Vagina (tissue), 2 donors: ENCODE data around the gene RAB11FIP4. TPM values are rescaled to one million over a fixed set of nuclear protein-coding genes. Genes with fewer than 3 reads are reported as not detected.

Experiments
- DNase-seq, 2 donors: peaks; one replicate each; pipeline ENCODE4 v3.0.0-alpha.2; 2017; ENCODE audit errors: extremely low spot score in 2 of 2
- H3K27ac ChIP-seq: fragments of 200-600 bp; sonication (generic); one replicate; pipeline ENCODE4 v1.5.1; 2019
- H3K27me3 ChIP-seq: fragments of 200-600 bp; sonication (generic); one replicate; pipeline ENCODE4 v1.5.1; 2019
- H3K36me3 ChIP-seq, 2 donors: fragments of 200-600 bp; sonication (generic); one replicate each; pipeline ENCODE4 v1.5.1; 2017 to 2019
- H3K4me1 ChIP-seq: fragments of 200-600 bp; sonication (generic); one replicate; pipeline ENCODE4 v1.5.1; 2019
- H3K4me3 ChIP-seq, 2 donors: fragments of 200-600 bp; sonication (generic); 1 replicate in 1 of 2; 2 replicates in 1 of 2; pipeline ENCODE4 v1.5.1; 2016 to 2019
- H3K9me3 ChIP-seq: fragments of 200-600 bp; sonication (generic); one replicate; pipeline ENCODE4 v1.5.1; 2019
- CTCF ChIP-seq, 3 experiments: fragments of 450-650 bp in 2 of 3; fragments of 200-600 bp in 1 of 3; sonication (generic) in 1 of 3; IDR thresholded peaks; one replicate each; pipeline ENCODE4 v1.5.1; 2017 to 2019; ENCODE audit warnings: antibody characterized with exemption in 3 of 3, mild to moderate bottlenecking in 2 of 3, moderate library complexity in 2 of 3
- POLR2A ChIP-seq, 2 donors: fragments of 450-650 bp; IDR thresholded peaks; one replicate each; pipeline ENCODE4 v1.6.1; 2017; ENCODE audit warnings: antibody characterized with exemption in 2 of 2, mild to moderate bottlenecking in 2 of 2, moderate library complexity in 2 of 2
- POLR2AphosphoS5 ChIP-seq, 2 donors: sonication (generic); formaldehyde crosslinking; IDR thresholded peaks; one replicate each; pipeline ENCODE4 v1.9.0; 2017; ENCODE audit warnings: antibody characterized with exemption in 2 of 2, mild to moderate bottlenecking in 2 of 2, low read depth in 1 of 2; ENCODE audit not compliant: insufficient read depth in 1 of 2
- intact Hi-C: fragments of 100-400 bp; cut with DNase I; formaldehyde crosslinking; loops from one replicate; pipeline ENCODE4 v1.15.1; 2023
- total RNA-seq: library from RNA; depleted of rRNA; stranded (reverse); fragments of >200 nt; gene quantifications from one replicate; pipeline ENCODE4 v1.2.3, GENCODE V29; 2016

The RAB11FIP4 gene
- total RNA-seq, 1 donor from 2014 or later: 11.0 TPM

- H3K27ac ChIP-seq: no peak overlapping the region
- no peak for DNase-seq
- intact Hi-C loops: no loop called here
Observed at GRCh38 chr17:31537565-31538011, 146.1 kb downstream of the RAB11FIP4 start.

GRCh38 chr17:31538080-31538762 is 146.7 kb downstream of the RAB11FIP4 start:
- no peaks in the 10 kb centered on the region for H3K27me3 ChIP-seq
- H3K27ac ChIP-seq: no peak overlapping the region
- no peaks in the 10 kb centered on the region for H3K36me3 ChIP-seq
- no peak overlapping the region for H3K4me3 ChIP-seq
- TF ChIP-seq POLR2AphosphoS5 (IDR thresholded peaks at IDR 0.05; ENCODE audit: insufficient read depth in 1 of 2, low read depth in 1 of 2) (no peak), POLR2A (IDR thresholded peaks at IDR 0.05) (no peak), CTCF (IDR thresholded peaks at IDR 0.05) (no peak)
- H3K9me3 ChIP-seq: no peaks in the 10 kb centered on the region
- peaks cover 28% of the 10 kb centered on the region for H3K4me1 ChIP-seq
- intact Hi-C loops: no loop called here
- DNase-seq: no peak

More at GRCh38 chr17:31537565-31538011, 146.1 kb downstream of the RAB11FIP4 start:
- no peaks in the 10 kb centered on the region for H3K36me3 ChIP-seq
- no peak overlapping the region for H3K4me3 ChIP-seq
- TF ChIP-seq CTCF (IDR thresholded peaks at IDR 0.05) (no peak), POLR2A (IDR thresholded peaks at IDR 0.05) (no peak), POLR2AphosphoS5 (IDR thresholded peaks at IDR 0.05; ENCODE audit: insufficient read depth in 1 of 2, low read depth in 1 of 2) (no peak)
- no peaks in the 10 kb centered on the region for H3K27me3 ChIP-seq
- peaks cover 28% of the 10 kb centered on the region for H3K4me1 ChIP-seq
- H3K9me3 ChIP-seq: no peaks in the 10 kb centered on the region

GRCh38 chr17:31540602-31541307 is 149.3 kb downstream of the RAB11FIP4 start:
- intact Hi-C loops: no loop called here
- Histone ChIP-seq H3K27me3 (no peaks in the 10 kb centered on the region), H3K27ac (no peak overlapping the region), H3K36me3 (no peaks in the 10 kb centered on the region), H3K9me3 (no peaks in the 10 kb centered on the region), H3K4me3 (no peak overlapping the region), H3K4me1 (peaks cover 13% of the 10 kb centered on the region)
- DNase-seq: no peak
- TF ChIP-seq POLR2A (IDR thresholded peaks at IDR 0.05) (no peak), CTCF (IDR thresholded peaks at IDR 0.05) (no peak), POLR2AphosphoS5 (IDR thresholded peaks at IDR 0.05; ENCODE audit: insufficient read depth in 1 of 2, low read depth in 1 of 2) (no peak)

- Histone ChIP-seq H3K4me3 (no peak overlapping the region), H3K36me3 (no peaks in the 10 kb centered on the region), H3K27me3 (no peaks in the 10 kb centered on the region), H3K9me3 (no peaks in the 10 kb centered on the region), H3K4me1 (peaks cover 13% of the 10 kb centered on the region), H3K27ac (no peak overlapping the region)
- no peak for TF ChIP-seq CTCF (IDR thresholded peaks at IDR 0.05)
- no peak for TF ChIP-seq POLR2AphosphoS5 (IDR thresholded peaks at IDR 0.05; ENCODE audit: insufficient read depth in 1 of 2, low read depth in 1 of 2)
- TF ChIP-seq POLR2A (IDR thresholded peaks at IDR 0.05): no peak
- no peak for DNase-seq
- intact Hi-C loops: no loop called here
Observed at GRCh38 chr17:31541559-31541958, 150.1 kb downstream of the RAB11FIP4 start.

- Histone ChIP-seq H3K27ac (no peak overlapping the region), H3K36me3 (no peaks in the 10 kb centered on the region), H3K27me3 (no peaks in the 10 kb centered on the region), H3K4me3 (no peak overlapping the region), H3K4me1 (peaks cover 9% of the 10 kb centered on the region), H3K9me3 (no peaks in the 10 kb centered on the region)
- no peak for DNase-seq
- TF ChIP-seq POLR2AphosphoS5 (IDR thresholded peaks at IDR 0.05; ENCODE audit: insufficient read depth in 1 of 2, low read depth in 1 of 2): no peak
- TF ChIP-seq POLR2A (IDR thresholded peaks at IDR 0.05): no peak
- no peak for TF ChIP-seq CTCF (IDR thresholded peaks at IDR 0.05)
- intact Hi-C loops: no loop called here
Observed at GRCh38 chr17:31544186-31544585, 152.7 kb downstream of the RAB11FIP4 start.
